Hepatocyte (in vitro differentiated cells): ENCODE results near the gene AMBP.

Source experiments
- EZH2 ChIP-seq: fragments of 200-600 bp; sonication (generic); IDR thresholded peaks from 2 replicates; pipeline ENCODE4 v1.6.1; 2016; ENCODE audit warnings: antibody characterized with exemption, mild to moderate bottlenecking, borderline replicate concordance
- TF ChIP-seq, protein P1 (sequence below): fragments of 200-600 bp; sonication (generic); IDR thresholded peaks from 2 replicates; pipeline ENCODE4 v1.5.1; 2016; ENCODE audit warnings: antibody characterized with exemption, mild to moderate bottlenecking; ENCODE audit not compliant: poor library complexity

DNA sequence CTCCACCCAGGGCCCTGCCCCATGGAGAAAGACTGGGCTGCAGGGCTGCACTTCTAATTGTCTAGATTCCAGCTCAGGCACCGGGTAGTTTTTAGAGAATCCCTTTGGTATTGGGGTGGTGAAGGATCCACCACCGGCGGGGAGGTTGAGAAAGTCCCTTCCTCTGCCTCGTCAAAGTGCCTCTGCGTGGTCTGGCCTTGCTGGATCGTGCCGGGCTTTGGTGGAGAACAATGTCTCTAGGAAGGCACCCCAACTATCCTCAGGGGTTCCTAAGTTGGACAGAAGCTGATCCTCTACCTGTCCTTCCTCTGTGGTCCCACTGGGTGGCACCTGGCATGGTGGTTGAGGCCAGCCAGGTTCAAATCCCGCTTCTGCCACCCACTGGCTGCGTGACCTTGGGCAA lies 7.3 kb upstream of the AMBP start:
- TF ChIP-seq, protein P1, sequence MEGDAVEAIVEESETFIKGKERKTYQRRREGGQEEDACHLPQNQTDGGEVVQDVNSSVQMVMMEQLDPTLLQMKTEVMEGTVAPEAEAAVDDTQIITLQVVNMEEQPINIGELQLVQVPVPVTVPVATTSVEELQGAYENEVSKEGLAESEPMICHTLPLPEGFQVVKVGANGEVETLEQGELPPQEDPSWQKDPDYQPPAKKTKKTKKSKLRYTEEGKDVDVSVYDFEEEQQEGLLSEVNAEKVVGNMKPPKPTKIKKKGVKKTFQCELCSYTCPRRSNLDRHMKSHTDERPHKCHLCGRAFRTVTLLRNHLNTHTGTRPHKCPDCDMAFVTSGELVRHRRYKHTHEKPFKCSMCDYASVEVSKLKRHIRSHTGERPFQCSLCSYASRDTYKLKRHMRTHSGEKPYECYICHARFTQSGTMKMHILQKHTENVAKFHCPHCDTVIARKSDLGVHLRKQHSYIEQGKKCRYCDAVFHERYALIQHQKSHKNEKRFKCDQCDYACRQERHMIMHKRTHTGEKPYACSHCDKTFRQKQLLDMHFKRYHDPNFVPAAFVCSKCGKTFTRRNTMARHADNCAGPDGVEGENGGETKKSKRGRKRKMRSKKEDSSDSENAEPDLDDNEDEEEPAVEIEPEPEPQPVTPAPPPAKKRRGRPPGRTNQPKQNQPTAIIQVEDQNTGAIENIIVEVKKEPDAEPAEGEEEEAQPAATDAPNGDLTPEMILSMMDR, result no peak
- TF ChIP-seq EZH2, result no peak
